HCT116 (cell line): ENCODE results near the gene GPR107. TPM values are rescaled to one million over a fixed set of nuclear protein-coding genes. Genes with fewer than 3 reads are reported as not detected.
"Not testable (repeated sequence)": the region's sequence is repeated elsewhere in the genome, so short reads cannot be mapped to it uniquely, and the experiment has no call there.

ENCODE experiments used
- ATAC-seq: fragments of 200-7000 bp; cut with Tn5 transposase; 2 replicates; pipeline ENCODE4 v1.9.1; 2020; ENCODE audit warnings: mild to moderate bottlenecking, moderate library complexity
- BruUV-seq: library from RNA; stranded (reverse); fragments of 400-500 nt; replicated peaks from 2 replicates; lab custom pipeline; 2021; lab: Mats Ljungman, UMichigan
- CTCF ChIA-PET: fragments of 300-600 bp; sonication (Branson Sonifier 250); formaldehyde crosslinking; loops from one replicate; lab custom pipeline; 2021; ENCODE audit warnings: antibody characterized with exemption; lab: Charles Lee
- POLR2A ChIA-PET: fragments of 300-600, 350-600 bp; sonication (Branson Sonifier 250); formaldehyde crosslinking; loops from one replicate; lab custom pipeline; 2021; ENCODE audit warnings: antibody characterized with exemption; lab: Charles Lee
- RAD21 ChIA-PET, 2 experiments: fragments of 300-600 bp; sonication (Branson Sonifier 250); formaldehyde crosslinking; loops; one replicate each; lab custom pipeline; 2023; ENCODE audit warnings: low total read pairs in 2 of 2; ENCODE audit not compliant: uncharacterized antibody in 2 of 2, unreplicated experiment in 2 of 2, low non-redundant PET in 1 of 2; lab: Charles Lee
- DNase-seq: peaks from one replicate; pipeline ENCODE4 v3.0.0-alpha.2; 2010; ENCODE audit warnings: low read depth, low spot score
- H2AFZ ChIP-seq: fragments of 200-600 bp; shearing (Covaris generic), sonication (generic); 2 replicates; pipeline ENCODE4 v1.6.1; 2017; ENCODE audit warnings: low read depth, mixed run types, mixed read lengths, antibody characterized with exemption, low read length; ENCODE audit not compliant: poor library complexity, severe bottlenecking
- H3K27ac ChIP-seq: 2 replicates; pipeline ENCODE4 v1.5.1; 2012; ENCODE audit warnings: low read depth, low read length
- H3K27me3 ChIP-seq: fragments of 200-600 bp; sonication (generic); 2 replicates; pipeline ENCODE4 v1.6.1; 2016; ENCODE audit warnings: mixed run types, low read length, mixed read lengths; ENCODE audit not compliant: insufficient read depth
- H3K36me3 ChIP-seq, 2 experiments: fragments of 200-500 bp in 1 of 2; fragments of 200-600 bp in 1 of 2; sonication (Bioruptor generic) in 1 of 2; sonication (generic) in 1 of 2; 2 replicates each; pipeline versions ENCODE4 v1.5.1 to v1.6.1; 2014 to 2016; ENCODE audit warnings: low read length in 2 of 2, inconsistent platforms in 1 of 2, mixed read lengths in 1 of 2, mixed run types in 1 of 2; ENCODE audit not compliant: insufficient read depth in 2 of 2, control insufficient read depth in 1 of 2
- H3K4me1 ChIP-seq, 2 experiments: fragments of 200-600 bp in 1 of 2; sonication (generic) in 1 of 2; 2 replicates each; pipeline versions ENCODE4 v1.5.1 to v1.6.1; 2012 to 2017; ENCODE audit warnings: low read length in 2 of 2, inconsistent platforms in 1 of 2, mild to moderate bottlenecking in 1 of 2, mixed read lengths in 1 of 2, mixed run types in 1 of 2, moderate library complexity in 1 of 2; ENCODE audit not compliant: insufficient read depth in 2 of 2, control insufficient read depth in 1 of 2
- H3K4me2 ChIP-seq: fragments of 200-600 bp; sonication (generic); 2 replicates; pipeline ENCODE4 v1.6.1; 2017; ENCODE audit warnings: mixed run types, low read length, mixed read lengths
- H3K4me3 ChIP-seq, 2 experiments: fragments of 200-600 bp in 1 of 2; sonication (generic) in 1 of 2; replicated peaks in 1 of 2; 2 replicates each; pipeline ENCODE4 v1.5.1; 2011 to 2016; ENCODE audit warnings: low read length in 2 of 2, control low read depth in 1 of 2, low read depth in 1 of 2, mild to moderate bottlenecking in 1 of 2, mixed read lengths in 1 of 2, mixed run types in 1 of 2
- H3K79me2 ChIP-seq: fragments of 200-600 bp; sonication (generic); 2 replicates; pipeline ENCODE4 v1.6.1; 2017; ENCODE audit warnings: mild to moderate bottlenecking, mixed run types, low read length, moderate library complexity, mixed read lengths; ENCODE audit not compliant: insufficient read depth
- H3K9ac ChIP-seq: fragments of 200-600 bp; sonication (generic); 2 replicates; pipeline ENCODE4 v1.6.1; 2016; ENCODE audit warnings: low read length, mixed read lengths
- H3K9me2 ChIP-seq: fragments of 200-600 bp; sonication (generic), shearing (Covaris generic); 2 replicates; pipeline ENCODE4 v1.6.1; 2017; ENCODE audit warnings: mixed run types, mild to moderate bottlenecking, moderate library complexity; ENCODE audit not compliant: insufficient read depth
- H3K9me3 ChIP-seq, 2 experiments: fragments of 200-500 bp in 1 of 2; fragments of 200-600 bp in 1 of 2; sonication (Bioruptor generic) in 1 of 2; sonication (generic) in 1 of 2; 2 replicates each; pipeline ENCODE4 v1.6.1; 2014 to 2017; ENCODE audit warnings: low read length in 2 of 2, mixed read lengths in 2 of 2, inconsistent platforms in 1 of 2, low read depth in 1 of 2, mild to moderate bottlenecking in 1 of 2, mixed run types in 1 of 2, moderate library complexity in 1 of 2; ENCODE audit not compliant: control insufficient read depth in 1 of 2, insufficient read depth in 1 of 2
- H4K20me1 ChIP-seq: fragments of 200-600 bp; sonication (generic), shearing (Covaris generic); 2 replicates; pipeline ENCODE4 v1.6.1; 2017; ENCODE audit warnings: mixed run types, mild to moderate bottlenecking, moderate library complexity; ENCODE audit not compliant: insufficient read depth
- CBX3 ChIP-seq: IDR thresholded peaks from 2 replicates; pipeline ENCODE4 v1.6.1; 2012; ENCODE audit warnings: low read depth
- CEBPB ChIP-seq: IDR thresholded peaks from 2 replicates; pipeline ENCODE4 v1.6.1; 2012; ENCODE audit warnings: low read depth
- ELF1 ChIP-seq: IDR thresholded peaks from 2 replicates; pipeline ENCODE4 v1.6.1; 2012; ENCODE audit warnings: low read depth, borderline replicate concordance
- EZH2 ChIP-seq: fragments of 200-600 bp; sonication (generic); IDR thresholded peaks from 2 replicates; pipeline ENCODE4 v1.6.1; 2017; ENCODE audit warnings: antibody characterized with exemption, mixed run types
- FOSL1 ChIP-seq: IDR thresholded peaks from 2 replicates; pipeline ENCODE4 v1.6.1; 2012; ENCODE audit warnings: low read depth
- SP1 ChIP-seq: IDR thresholded peaks from 2 replicates; pipeline ENCODE4 v1.6.1; 2012; ENCODE audit warnings: low read depth
- SRF ChIP-seq: IDR thresholded peaks from 2 replicates; pipeline ENCODE4 v1.6.1; 2012; ENCODE audit warnings: low read depth
- ZFX ChIP-seq: fragments of 450-650 bp; IDR thresholded peaks from 2 replicates; pipeline ENCODE4 v1.6.1; 2017
- intact Hi-C: fragments of 100-400 bp; cut with micrococcal nuclease; formaldehyde crosslinking; loops from 2 replicates; pipeline ENCODE4 v1.10.0; 2022
- total RNA-seq: library from RNA; stranded (reverse); gene quantifications from one replicate; pipeline ENCODE4 v1.2.1, GENCODE V29; 2021; ENCODE audit not compliant: unreplicated experiment
- TF ChIP-seq, protein P1 (sequence below), 3 experiments: fragments of 200-600 bp in 1 of 3; sonication (generic) in 1 of 3; IDR thresholded peaks in 2 of 3; conservative IDR thresholded peaks in 1 of 3; 2 replicates each; pipeline ENCODE4 v1.5.1; 2012 to 2017; ENCODE audit warnings: low read depth in 2 of 3, low read length in 2 of 3, antibody characterized with exemption in 1 of 3, borderline replicate concordance in 1 of 3, control low read depth in 1 of 3, mild to moderate bottlenecking in 1 of 3, mixed read lengths in 1 of 3, mixed run types in 1 of 3, moderate library complexity in 1 of 3; ENCODE audit not compliant: insufficient read depth in 1 of 3
- TF ChIP-seq, protein P2 (sequence below): IDR thresholded peaks from 2 replicates; pipeline ENCODE4 v1.6.1; 2011; ENCODE audit warnings: mild to moderate bottlenecking, low read length, moderate library complexity; ENCODE audit not compliant: insufficient replicate concordance; ENCODE audit errors: extremely low read depth
- TF ChIP-seq, protein P3 (sequence below): IDR thresholded peaks from 2 replicates; pipeline ENCODE4 v1.6.1; 2012

Gene GPR107
- total RNA-seq, 1 experiment from 2014 or later: 32.5 TPM

DNA sequence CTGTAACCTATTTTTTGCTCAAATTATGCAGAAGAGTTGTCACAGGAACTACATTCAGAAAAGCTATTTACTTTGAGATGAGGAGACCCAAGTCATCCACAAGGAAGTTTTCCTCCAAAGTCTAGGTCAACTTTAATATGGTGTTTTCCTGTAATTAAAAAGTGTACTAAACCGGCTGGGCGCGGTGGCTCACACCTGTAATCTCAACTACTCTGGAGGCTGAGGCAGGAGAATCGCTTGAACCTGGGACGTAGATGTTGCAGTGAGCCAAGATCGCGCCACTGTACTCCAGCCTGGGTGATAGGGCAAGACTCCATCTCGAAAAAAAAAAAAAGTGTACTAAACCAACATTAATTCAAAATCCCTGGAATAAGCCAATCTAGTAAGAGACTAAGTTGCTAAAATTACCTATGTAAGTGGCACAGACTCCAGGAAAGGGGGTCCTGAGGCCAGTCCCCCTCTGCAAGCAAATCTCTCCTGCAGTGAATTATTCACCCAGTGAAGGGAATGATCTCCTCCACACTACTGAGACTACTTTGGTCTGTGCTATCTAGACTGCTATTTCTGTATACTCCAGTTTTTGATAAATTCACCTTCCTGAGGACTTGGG is 49.7 kb upstream of the GPR107 start:
- ATAC-seq (no peak), DNase-seq (no peak)
- ChIA-PET CTCF (no interaction called here), POLR2A (no interaction called here), RAD21 (no interaction called here)
- H3K4me3 ChIP-seq: no peak overlapping the region
- no peaks in the 10 kb centered on the region for H3K9me2 ChIP-seq
- no peaks in the 10 kb centered on the region for H3K4me1 ChIP-seq
- no peaks in the 10 kb centered on the region for H4K20me1 ChIP-seq
- H3K36me3 ChIP-seq: no peaks in the 10 kb centered on the region
- no peak overlapping the region for H3K27ac ChIP-seq
- TF ChIP-seq, protein P1, sequence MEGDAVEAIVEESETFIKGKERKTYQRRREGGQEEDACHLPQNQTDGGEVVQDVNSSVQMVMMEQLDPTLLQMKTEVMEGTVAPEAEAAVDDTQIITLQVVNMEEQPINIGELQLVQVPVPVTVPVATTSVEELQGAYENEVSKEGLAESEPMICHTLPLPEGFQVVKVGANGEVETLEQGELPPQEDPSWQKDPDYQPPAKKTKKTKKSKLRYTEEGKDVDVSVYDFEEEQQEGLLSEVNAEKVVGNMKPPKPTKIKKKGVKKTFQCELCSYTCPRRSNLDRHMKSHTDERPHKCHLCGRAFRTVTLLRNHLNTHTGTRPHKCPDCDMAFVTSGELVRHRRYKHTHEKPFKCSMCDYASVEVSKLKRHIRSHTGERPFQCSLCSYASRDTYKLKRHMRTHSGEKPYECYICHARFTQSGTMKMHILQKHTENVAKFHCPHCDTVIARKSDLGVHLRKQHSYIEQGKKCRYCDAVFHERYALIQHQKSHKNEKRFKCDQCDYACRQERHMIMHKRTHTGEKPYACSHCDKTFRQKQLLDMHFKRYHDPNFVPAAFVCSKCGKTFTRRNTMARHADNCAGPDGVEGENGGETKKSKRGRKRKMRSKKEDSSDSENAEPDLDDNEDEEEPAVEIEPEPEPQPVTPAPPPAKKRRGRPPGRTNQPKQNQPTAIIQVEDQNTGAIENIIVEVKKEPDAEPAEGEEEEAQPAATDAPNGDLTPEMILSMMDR (IDR thresholded peaks at IDR 0.05 in 2 of 3, conservative IDR thresholded peaks at IDR 0.05 in 1 of 3; ENCODE audit: borderline replicate concordance in 1 of 3, insufficient read depth in 1 of 3, low read depth in 2 of 3, low read length in 2 of 3): no peak
- TF ChIP-seq CEBPB (no peak), ELF1 (no peak), EZH2 (no peak), CBX3 (no peak), SRF (no peak), ZFX (no peak), SP1 (no peak), FOSL1 (no peak)
- TF ChIP-seq, protein P2, sequence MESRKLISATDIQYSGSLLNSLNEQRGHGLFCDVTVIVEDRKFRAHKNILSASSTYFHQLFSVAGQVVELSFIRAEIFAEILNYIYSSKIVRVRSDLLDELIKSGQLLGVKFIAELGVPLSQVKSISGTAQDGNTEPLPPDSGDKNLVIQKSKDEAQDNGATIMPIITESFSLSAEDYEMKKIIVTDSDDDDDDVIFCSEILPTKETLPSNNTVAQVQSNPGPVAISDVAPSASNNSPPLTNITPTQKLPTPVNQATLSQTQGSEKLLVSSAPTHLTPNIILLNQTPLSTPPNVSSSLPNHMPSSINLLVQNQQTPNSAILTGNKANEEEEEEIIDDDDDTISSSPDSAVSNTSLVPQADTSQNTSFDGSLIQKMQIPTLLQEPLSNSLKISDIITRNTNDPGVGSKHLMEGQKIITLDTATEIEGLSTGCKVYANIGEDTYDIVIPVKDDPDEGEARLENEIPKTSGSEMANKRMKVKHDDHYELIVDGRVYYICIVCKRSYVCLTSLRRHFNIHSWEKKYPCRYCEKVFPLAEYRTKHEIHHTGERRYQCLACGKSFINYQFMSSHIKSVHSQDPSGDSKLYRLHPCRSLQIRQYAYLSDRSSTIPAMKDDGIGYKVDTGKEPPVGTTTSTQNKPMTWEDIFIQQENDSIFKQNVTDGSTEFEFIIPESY: no peak
- TF ChIP-seq, protein P3, sequence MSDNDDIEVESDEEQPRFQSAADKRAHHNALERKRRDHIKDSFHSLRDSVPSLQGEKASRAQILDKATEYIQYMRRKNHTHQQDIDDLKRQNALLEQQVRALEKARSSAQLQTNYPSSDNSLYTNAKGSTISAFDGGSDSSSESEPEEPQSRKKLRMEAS: no peak
- no peak overlapping the region for H3K9ac ChIP-seq
- H2AFZ ChIP-seq: no peak overlapping the region
- H3K27me3 ChIP-seq: no peaks in the 10 kb centered on the region
- H3K4me2 ChIP-seq: no peak overlapping the region
- no TSS peak for BruUV-seq
- H3K9me3 ChIP-seq: no peaks in the 10 kb centered on the region
- intact Hi-C loops: no loop called here
- no peaks in the 10 kb centered on the region; the same call in 1 of the 2 replicates for H3K79me2 ChIP-seq

DNA sequence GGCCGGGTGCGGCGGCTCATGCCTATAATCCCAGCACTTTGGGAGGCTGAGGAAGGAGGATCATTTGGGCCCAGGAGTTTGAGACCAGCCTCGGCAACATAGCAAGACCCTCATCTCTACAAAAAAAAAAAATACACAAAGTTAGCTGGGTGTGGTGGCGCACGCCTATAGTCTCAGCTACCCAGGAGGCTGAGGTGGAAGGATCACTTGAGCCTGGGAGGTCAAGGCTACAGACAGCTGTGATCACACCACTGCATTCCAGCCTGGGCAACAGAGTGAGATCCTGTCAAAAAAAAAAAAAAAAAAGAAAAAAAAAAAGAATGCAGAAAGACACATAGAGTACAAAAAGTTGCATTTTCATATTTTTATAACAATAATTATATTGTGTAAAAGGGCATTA is 46.8 kb upstream of the GPR107 start:
- H3K9ac ChIP-seq, DNase-seq, H3K27me3 ChIP-seq, BruUV-seq, H3K79me2 ChIP-seq, H3K4me3 ChIP-seq, H3K4me2 ChIP-seq, intact Hi-C loops, CTCF ChIA-PET, POLR2A ChIA-PET, H3K27ac ChIP-seq, H3K9me3 ChIP-seq, H3K9me2 ChIP-seq, H3K36me3 ChIP-seq, H2AFZ ChIP-seq, ATAC-seq, H4K20me1 ChIP-seq, RAD21 ChIA-PET, H3K4me1 ChIP-seq: not testable (repeated sequence)
